OCI-LY3 (cell line): Measurements from ENCODE around the gene FFAR2.

Experiments used
- H2AFZ ChIP-seq: fragments of 200-600, 300-600 bp; shearing (Covaris generic); 2 replicates; pipeline ENCODE4 v1.6.0; 2014; ENCODE audit warnings: antibody characterized with exemption, low read depth, low read length
- H3K27ac ChIP-seq: fragments of 200-600, 300-600 bp; sonication (generic); 2 replicates; pipeline ENCODE4 v1.5.1; 2014; ENCODE audit warnings: mild to moderate bottlenecking, low read length, moderate library complexity, mixed read lengths
- H3K27me3 ChIP-seq: fragments of 200-600, 300-600 bp; sonication (generic); 2 replicates; pipeline ENCODE4 v1.6.1; 2014; ENCODE audit warnings: low read depth, low read length, mixed read lengths
- H3K36me3 ChIP-seq: fragments of 200-600, 300-600 bp; sonication (generic); replicated peaks from 2 replicates; pipeline ENCODE3; 2014; ENCODE audit warnings: low read depth, low read length, mixed read lengths
- H3K4me1 ChIP-seq: fragments of 300-600, 200-600 bp; sonication (generic); 2 replicates; pipeline ENCODE4 v1.6.1; 2014; ENCODE audit warnings: low read length, mixed read lengths
- H3K4me2 ChIP-seq: fragments of 200-600, 300-600 bp; sonication (generic); 2 replicates; pipeline ENCODE4 v1.6.1; 2014; ENCODE audit warnings: low read length, mixed read lengths
- H3K4me3 ChIP-seq: fragments of 300-600, 200-600 bp; sonication (generic); 2 replicates; pipeline ENCODE4 v1.5.1; 2014; ENCODE audit warnings: antibody characterized with exemption, mild to moderate bottlenecking, low read length, moderate library complexity
- H3K79me2 ChIP-seq: fragments of 300-600, 200-600 bp; shearing (Covaris generic); 2 replicates; pipeline ENCODE4 v1.6.1; 2014; ENCODE audit warnings: mild to moderate bottlenecking, low read length, mixed read lengths
- H3K9ac ChIP-seq: fragments of 300-600, 200-600 bp; shearing (Covaris generic); 2 replicates; pipeline ENCODE4 v1.6.0; 2014; ENCODE audit warnings: mild to moderate bottlenecking, low read length, moderate library complexity
- H3K9me3 ChIP-seq: fragments of 200-600, 300-600 bp; shearing (Covaris generic); 2 replicates; pipeline ENCODE4 v1.6.1; 2014; ENCODE audit warnings: low read length, mixed read lengths; ENCODE audit not compliant: insufficient read depth
- H4K20me1 ChIP-seq: fragments of 200-600, 300-600 bp; sonication (generic); 2 replicates; pipeline ENCODE4 v1.6.1; 2016; ENCODE audit warnings: low read length, mixed read lengths; ENCODE audit not compliant: insufficient read depth
- EZH2phosphoT487 ChIP-seq: fragments of 200-600 bp; shearing (Covaris generic); IDR thresholded peaks from 2 replicates; pipeline ENCODE4 v1.6.1; 2018; ENCODE audit warnings: antibody characterized with exemption, mixed run types, low read depth
- TF ChIP-seq, protein P1 (sequence below): fragments of 200-600, 300-600 bp; sonication (generic); IDR thresholded peaks from 2 replicates; pipeline ENCODE4 v1.5.1; 2014; ENCODE audit warnings: antibody characterized with exemption, low read length, low read depth

FFAR2 gene

GRCh38 chr19:35407619-35408018 lies 40.4 kb upstream of the FFAR2 start:
- H3K4me1 ChIP-seq = peaks cover 13% of the 10 kb centered on the region
- H3K9ac ChIP-seq = no peak overlapping the region
- TF ChIP-seq, protein P1, sequence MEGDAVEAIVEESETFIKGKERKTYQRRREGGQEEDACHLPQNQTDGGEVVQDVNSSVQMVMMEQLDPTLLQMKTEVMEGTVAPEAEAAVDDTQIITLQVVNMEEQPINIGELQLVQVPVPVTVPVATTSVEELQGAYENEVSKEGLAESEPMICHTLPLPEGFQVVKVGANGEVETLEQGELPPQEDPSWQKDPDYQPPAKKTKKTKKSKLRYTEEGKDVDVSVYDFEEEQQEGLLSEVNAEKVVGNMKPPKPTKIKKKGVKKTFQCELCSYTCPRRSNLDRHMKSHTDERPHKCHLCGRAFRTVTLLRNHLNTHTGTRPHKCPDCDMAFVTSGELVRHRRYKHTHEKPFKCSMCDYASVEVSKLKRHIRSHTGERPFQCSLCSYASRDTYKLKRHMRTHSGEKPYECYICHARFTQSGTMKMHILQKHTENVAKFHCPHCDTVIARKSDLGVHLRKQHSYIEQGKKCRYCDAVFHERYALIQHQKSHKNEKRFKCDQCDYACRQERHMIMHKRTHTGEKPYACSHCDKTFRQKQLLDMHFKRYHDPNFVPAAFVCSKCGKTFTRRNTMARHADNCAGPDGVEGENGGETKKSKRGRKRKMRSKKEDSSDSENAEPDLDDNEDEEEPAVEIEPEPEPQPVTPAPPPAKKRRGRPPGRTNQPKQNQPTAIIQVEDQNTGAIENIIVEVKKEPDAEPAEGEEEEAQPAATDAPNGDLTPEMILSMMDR = no peak
- no peak for TF ChIP-seq EZH2phosphoT487

GRCh38 chr19:35408284-35409171 lies 39.5 kb upstream of the FFAR2 start:
- Histone ChIP-seq H3K9me3 (no peaks in the 10 kb centered on the region), H3K4me1 (peaks cover 13% of the 10 kb centered on the region), H3K27ac (no peak overlapping the region), H4K20me1 (no peaks in the 10 kb centered on the region), H3K4me2 (peak overlapping the region; percentile 41), H3K9ac (no peak overlapping the region), H3K79me2 (no peaks in the 10 kb centered on the region), H3K36me3 (no peaks in the 10 kb centered on the region), H3K4me3 (no peak overlapping the region), H2AFZ (no peak overlapping the region), H3K27me3 (peaks cover 57% of the 10 kb centered on the region)
- TF ChIP-seq EZH2phosphoT487 = no peak
- TF ChIP-seq, protein P1 = no peak

More at GRCh38 chr19:35407619-35408018, 40.4 kb upstream of the FFAR2 start:
- Histone ChIP-seq H3K27me3 (peaks cover 50% of the 10 kb centered on the region), H3K79me2 (no peaks in the 10 kb centered on the region), H3K4me2 (no peak overlapping the region), H2AFZ (no peak overlapping the region), H3K9me3 (no peaks in the 10 kb centered on the region), H3K36me3 (no peaks in the 10 kb centered on the region), H3K27ac (no peak overlapping the region), H3K4me3 (no peak overlapping the region), H4K20me1 (no peaks in the 10 kb centered on the region)

DNA sequence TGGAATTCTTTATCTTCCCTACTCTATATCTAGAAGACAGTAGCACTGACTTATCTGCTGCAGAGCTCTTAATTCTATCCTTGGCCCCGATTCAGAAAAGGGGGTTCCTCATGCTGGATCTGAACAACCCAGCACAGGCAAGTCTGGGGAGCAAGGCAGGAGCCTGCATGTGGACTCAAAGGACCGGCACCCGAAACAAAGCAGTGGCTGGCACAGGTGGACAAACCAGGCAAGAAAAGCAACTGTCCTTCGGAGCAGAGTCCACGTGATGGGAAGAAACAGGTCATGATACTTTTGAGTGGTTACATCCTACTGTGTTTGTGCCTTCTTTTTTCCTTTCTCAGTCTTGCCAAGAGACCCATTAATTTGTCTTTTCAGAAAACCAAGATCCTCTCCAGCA lies 38.9 kb upstream of the FFAR2 start:
- TF ChIP-seq, protein P1 = no peak
- TF ChIP-seq EZH2phosphoT487 = no peak
- Histone ChIP-seq H3K9ac (no peak overlapping the region), H3K27me3 (peaks cover 63% of the 10 kb centered on the region), H3K9me3 (no peaks in the 10 kb centered on the region), H3K36me3 (no peaks in the 10 kb centered on the region), H2AFZ (no peak overlapping the region), H3K4me3 (no peak overlapping the region), H3K79me2 (no peaks in the 10 kb centered on the region), H4K20me1 (no peaks in the 10 kb centered on the region), H3K4me1 (peaks cover 13% of the 10 kb centered on the region), H3K27ac (no peak overlapping the region), H3K4me2 (no peak overlapping the region)

DNA sequence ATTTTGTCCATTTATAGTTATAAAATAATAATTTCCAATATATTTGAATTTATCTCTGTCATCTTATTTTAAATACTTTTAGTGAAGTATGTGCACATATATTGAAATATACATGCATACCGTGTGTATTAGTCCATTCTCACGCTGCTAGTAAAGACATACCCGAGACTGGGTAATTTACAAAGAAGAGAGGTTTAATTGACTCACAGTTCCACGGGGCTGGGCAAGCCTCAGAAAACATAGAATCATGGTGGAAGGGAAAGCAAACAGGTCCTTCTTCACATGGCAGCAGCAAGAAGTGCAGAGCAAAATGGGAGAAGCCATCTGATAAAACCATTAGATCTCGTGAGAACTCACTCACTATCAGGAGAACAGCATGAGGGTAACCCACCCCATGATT lies 37.6 kb upstream of the FFAR2 start:
- Histone ChIP-seq H3K4me1 (peaks cover 10% of the 10 kb centered on the region), H3K36me3 (no peaks in the 10 kb centered on the region), H3K4me2 (no peak overlapping the region), H3K9ac (no peak overlapping the region), H4K20me1 (no peaks in the 10 kb centered on the region), H3K9me3 (no peaks in the 10 kb centered on the region), H3K27ac (no peak overlapping the region), H3K27me3 (peaks cover 72% of the 10 kb centered on the region), H3K4me3 (no peak overlapping the region), H2AFZ (no peak overlapping the region), H3K79me2 (no peaks in the 10 kb centered on the region)
- no peak for TF ChIP-seq EZH2phosphoT487
- TF ChIP-seq, protein P1 = no peak
